HepG2 (cell line): ENCODE results near the gene RCC1. TPM values are rescaled to one million over a fixed set of nuclear protein-coding genes. Genes with fewer than 3 reads are reported as not detected.

Experiments
- ATF1 ChIP-seq: IDR thresholded peaks from 2 replicates; pipeline ENCODE4 v1.6.1; 2016; ENCODE audit warnings: mild to moderate bottlenecking, control low read depth
- CHCHD3 ChIP-seq: sonication (generic); formaldehyde crosslinking; IDR thresholded peaks from 2 replicates; pipeline ENCODE4 v1.8.0; 2022; ENCODE audit warnings: mild to moderate bottlenecking, missing genetic modification reagents, moderate library complexity
- EEA1 ChIP-seq: sonication (generic); formaldehyde crosslinking; IDR thresholded peaks from 2 replicates; pipeline ENCODE4 v1.5.1; 2020; ENCODE audit warnings: mild to moderate bottlenecking, missing genetic modification reagents, borderline replicate concordance
- FOXA3 ChIP-seq: IDR thresholded peaks from 2 replicates; pipeline ENCODE4 v1.6.1; 2016; ENCODE audit warnings: missing genetic modification reagents, missing compliant biosample characterization
- FOXO1 ChIP-seq: sonication (generic); formaldehyde crosslinking; IDR thresholded peaks from 2 replicates; pipeline ENCODE4 v1.4.0; 2020; ENCODE audit warnings: missing genetic modification reagents
- MIER2 ChIP-seq: IDR thresholded peaks from 2 replicates; pipeline ENCODE4 v1.6.1; 2016; ENCODE audit warnings: missing biosample characterization, missing genetic modification reagents
- NFYB ChIP-seq: sonication (generic); formaldehyde crosslinking; IDR thresholded peaks from 2 replicates; pipeline ENCODE4 v1.4.0; 2020; ENCODE audit warnings: missing genetic modification reagents
- NFYC ChIP-seq: IDR thresholded peaks from 2 replicates; pipeline ENCODE4 v1.6.1; 2016; ENCODE audit warnings: missing genetic modification reagents, missing compliant biosample characterization
- SALL1 ChIP-seq: sonication (generic); formaldehyde crosslinking; IDR thresholded peaks from 2 replicates; pipeline ENCODE4 v1.8.0; 2022; ENCODE audit warnings: mild to moderate bottlenecking, missing genetic modification reagents
- SALL2 ChIP-seq: sonication (generic); formaldehyde crosslinking; IDR thresholded peaks from 2 replicates; pipeline ENCODE4 v1.8.1; 2023; ENCODE audit warnings: mild to moderate bottlenecking, missing genetic modification reagents, inconsistent platforms
- TRIM24 ChIP-seq: sonication (generic); formaldehyde crosslinking; IDR thresholded peaks from 2 replicates; pipeline ENCODE4 v1.8.0; 2022; ENCODE audit warnings: mild to moderate bottlenecking, missing genetic modification reagents
- TSC22D2 ChIP-seq: sonication (generic); formaldehyde crosslinking; IDR thresholded peaks from 2 replicates; pipeline ENCODE4 v1.5.1; 2020; ENCODE audit warnings: missing genetic modification reagents, mild to moderate bottlenecking, borderline replicate concordance
- YEATS4 ChIP-seq: sonication (generic); formaldehyde crosslinking; IDR thresholded peaks from 2 replicates; pipeline ENCODE4 v1.4.0; 2020; ENCODE audit warnings: missing genetic modification reagents, borderline replicate concordance
- ZFY ChIP-seq: sonication (generic); formaldehyde crosslinking; IDR thresholded peaks from 2 replicates; pipeline ENCODE4 v1.4.0; 2020; ENCODE audit warnings: missing genetic modification reagents
- ZGPAT ChIP-seq: IDR thresholded peaks from 2 replicates; pipeline ENCODE4 v1.6.1; 2016; ENCODE audit warnings: mild to moderate bottlenecking
- ZNF24 ChIP-seq: fragments of 450-650 bp; IDR thresholded peaks from 2 replicates; pipeline ENCODE4 v1.6.1; 2017; ENCODE audit warnings: antibody characterized with exemption, mild to moderate bottlenecking
- ZNF280D ChIP-seq: sonication (generic); formaldehyde crosslinking; IDR thresholded peaks from 2 replicates; pipeline ENCODE4 v1.5.1; 2020; ENCODE audit warnings: mild to moderate bottlenecking, missing genetic modification reagents
- ZNF343 ChIP-seq: sonication (generic); formaldehyde crosslinking; IDR thresholded peaks from 2 replicates; pipeline ENCODE4 v1.4.0; 2020; ENCODE audit warnings: mild to moderate bottlenecking, missing genetic modification reagents
- ZNF580 ChIP-seq: IDR thresholded peaks from 2 replicates; pipeline ENCODE4 v1.6.1; 2016; ENCODE audit warnings: low read depth, borderline replicate concordance
- ZNF607 ChIP-seq: sonication (generic); formaldehyde crosslinking; IDR thresholded peaks from 2 replicates; pipeline ENCODE4 v1.5.1; 2020; ENCODE audit warnings: missing genetic modification reagents, mild to moderate bottlenecking, borderline replicate concordance
- ZNF776 ChIP-seq: sonication (generic); formaldehyde crosslinking; IDR thresholded peaks from 2 replicates; pipeline ENCODE4 v1.4.0; 2020; ENCODE audit warnings: mild to moderate bottlenecking, missing genetic modification reagents
- ZNF780A ChIP-seq: sonication (generic); formaldehyde crosslinking; IDR thresholded peaks from 2 replicates; pipeline ENCODE4 v1.8.0; 2022; ENCODE audit warnings: mild to moderate bottlenecking, missing genetic modification reagents, moderate library complexity
- ZSCAN9 ChIP-seq: IDR thresholded peaks from 2 replicates; pipeline ENCODE4 v1.6.1; 2016; ENCODE audit warnings: borderline replicate concordance
- polyA plus RNA-seq, 8 experiments: library from polyadenylated mRNA; depleted of rRNA in 3 of 8; stranded (reverse) in 7 of 8; unstranded in 1 of 8; fragments of >200 nt; fragmentation: Illumina TruSeq in 4 of 8; extraction: Trizol in 4 of 8; gene quantifications; 2 replicates each; pipeline versions ENCODE4 v1.2.1 to v1.2.3, GENCODE V29; 2011 to 2016; ENCODE audit warnings: low read depth in 4 of 8, missing spikeins in 1 of 8, mixed read lengths in 1 of 8; ENCODE audit not compliant: insufficient read depth in 1 of 8
- total RNA-seq, 5 experiments: library from RNA; depleted of rRNA; stranded (reverse); fragments of >200 nt; fragmentation: Illumina TruSeq; extraction: Trizol; gene quantifications; 2 replicates each; pipeline ENCODE4 v1.2.3, GENCODE V29; 2016; ENCODE audit warnings: low read depth in 1 of 5
- TF ChIP-seq, protein P1 (sequence below): sonication (generic); formaldehyde crosslinking; IDR thresholded peaks from 2 replicates; pipeline ENCODE4 v1.4.0; 2020; ENCODE audit warnings: missing genetic modification reagents, low read depth, mild to moderate bottlenecking, borderline replicate concordance
- TF ChIP-seq, protein P2 (sequence below): sonication (generic); formaldehyde crosslinking; IDR thresholded peaks from 2 replicates; pipeline ENCODE4 v1.5.0; 2020; ENCODE audit warnings: missing genetic modification reagents

The RCC1 gene
- total and polyA plus RNA-seq, 2 of the 13 experiments (the other 11 are each of a cell fraction or from before 2014, with no cell fraction given) = 47.2 to 80.8 TPM

- peak; percentile 79; the same call in 1 of the 2 replicates for TF ChIP-seq ZSCAN9 (CRISPR knock-in tag)
- TF ChIP-seq ZNF776 = peak; percentile 57; the same call in 1 of the 2 replicates
- 0 out of 2 replicates have a peak, but pooled peaks have one; percentile 41 for TF ChIP-seq EEA1 (CRISPR knock-in tag)
- TF ChIP-seq SALL1 (CRISPR knock-in tag) = peak; percentile 68
- TF ChIP-seq ATF1 (CRISPR knock-in tag) = no peak
- TF ChIP-seq YEATS4 = peak; percentile 75; the same call in 1 of the 2 replicates
- no peak for TF ChIP-seq ZNF24
- no peak for TF ChIP-seq ZNF780A (CRISPR knock-in tag)
- peak; percentile 84 for TF ChIP-seq ZFY (CRISPR knock-in tag)
- TF ChIP-seq FOXO1 = peak; percentile 63
- no peak for TF ChIP-seq NFYC (CRISPR knock-in tag)
- TF ChIP-seq, protein P1, sequence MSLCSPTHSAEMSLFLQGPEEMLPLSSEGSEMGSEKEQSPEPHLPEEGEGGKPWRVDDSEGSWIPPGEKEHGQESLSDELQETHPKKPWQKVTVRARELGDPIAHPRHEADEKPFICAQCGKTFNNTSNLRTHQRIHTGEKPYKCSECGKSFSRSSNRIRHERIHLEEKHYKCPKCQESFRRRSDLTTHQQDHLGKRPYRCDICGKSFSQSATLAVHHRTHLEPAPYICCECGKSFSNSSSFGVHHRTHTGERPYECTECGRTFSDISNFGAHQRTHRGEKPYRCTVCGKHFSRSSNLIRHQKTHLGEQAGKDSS (CRISPR knock-in tag) = no peak
- TF ChIP-seq ZNF607 = 0 out of 2 replicates have a peak, but pooled peaks have one; percentile 53
- TF ChIP-seq ZNF343 (CRISPR knock-in tag) = peak; percentile 66; the same call in 1 of the 2 replicates
- TF ChIP-seq FOXA3 (CRISPR knock-in tag) = peak; percentile 61
- peak; percentile 64; the same call in 1 of the 2 replicates for TF ChIP-seq ZNF580 (CRISPR knock-in tag)
- TF ChIP-seq, protein P2, sequence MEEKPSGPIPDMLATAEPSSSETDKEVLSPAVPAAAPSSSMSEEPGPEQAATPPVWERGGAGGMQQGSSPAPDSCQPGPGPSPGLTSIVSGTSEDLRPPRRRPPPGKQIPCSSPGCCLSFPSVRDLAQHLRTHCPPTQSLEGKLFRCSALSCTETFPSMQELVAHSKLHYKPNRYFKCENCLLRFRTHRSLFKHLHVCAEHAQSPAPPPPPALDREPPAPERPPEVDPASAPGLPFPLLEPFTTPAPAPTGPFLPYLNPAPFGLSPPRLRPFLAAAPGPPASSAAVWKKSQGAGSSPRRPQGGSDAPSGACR (CRISPR knock-in tag) = 0 out of 2 replicates have a peak, but pooled peaks have one; percentile 23
- TF ChIP-seq ZGPAT = peak; percentile 76
- no peak for TF ChIP-seq TRIM24 (CRISPR knock-in tag)
- TF ChIP-seq NFYB (CRISPR knock-in tag) = no peak
- peak; percentile 72; the same call in 1 of the 2 replicates for TF ChIP-seq SALL2
- 0 out of 2 replicates have a peak, but pooled peaks have one; percentile 59 for TF ChIP-seq TSC22D2 (CRISPR knock-in tag)
- TF ChIP-seq CHCHD3 = 0 out of 2 replicates have a peak, but pooled peaks have one; percentile 59
- 0 out of 2 replicates have a peak, but pooled peaks have one; percentile 38 for TF ChIP-seq MIER2 (CRISPR knock-in tag)
- TF ChIP-seq ZNF280D (CRISPR knock-in tag) = no peak
Observed at GRCh38 chr1:28518000-28518744, 12.3 kb downstream of the RCC1 start (continued).
